Epidermal melanocyte (primary cell): ENCODE measurements around the gene FGD5.
"Not testable (repeated sequence)": the region's sequence is repeated elsewhere in the genome, so short reads cannot be mapped to it uniquely, and the experiment has no call there.

Source experiments
- DNase-seq: peaks from one replicate; pipeline ENCODE4 v3.0.0; 2011; ENCODE audit warnings: low spot score; ENCODE audit not compliant: insufficient read length

The FGD5 gene

DNA sequence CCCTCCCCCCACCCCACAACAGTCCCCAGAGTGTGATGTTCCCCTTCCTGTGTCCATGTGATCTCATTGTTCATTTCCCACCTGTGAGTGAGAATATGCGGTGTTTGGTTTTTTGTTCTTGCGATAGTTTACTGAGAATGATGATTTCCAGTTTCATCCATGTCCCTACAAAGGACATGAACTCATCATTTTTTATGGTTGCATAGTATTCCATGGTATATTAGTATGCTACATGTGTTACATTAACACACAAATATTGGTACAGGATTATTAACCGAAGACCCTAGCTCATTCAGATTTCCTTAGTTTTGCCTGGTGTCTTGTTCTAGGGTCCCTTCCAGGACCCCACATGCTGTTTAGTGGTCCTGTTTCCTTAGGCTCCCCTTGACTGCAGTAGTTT lies 84.7 kb downstream of the FGD5 start:
- not testable (repeated sequence) for DNase-seq

DNA sequence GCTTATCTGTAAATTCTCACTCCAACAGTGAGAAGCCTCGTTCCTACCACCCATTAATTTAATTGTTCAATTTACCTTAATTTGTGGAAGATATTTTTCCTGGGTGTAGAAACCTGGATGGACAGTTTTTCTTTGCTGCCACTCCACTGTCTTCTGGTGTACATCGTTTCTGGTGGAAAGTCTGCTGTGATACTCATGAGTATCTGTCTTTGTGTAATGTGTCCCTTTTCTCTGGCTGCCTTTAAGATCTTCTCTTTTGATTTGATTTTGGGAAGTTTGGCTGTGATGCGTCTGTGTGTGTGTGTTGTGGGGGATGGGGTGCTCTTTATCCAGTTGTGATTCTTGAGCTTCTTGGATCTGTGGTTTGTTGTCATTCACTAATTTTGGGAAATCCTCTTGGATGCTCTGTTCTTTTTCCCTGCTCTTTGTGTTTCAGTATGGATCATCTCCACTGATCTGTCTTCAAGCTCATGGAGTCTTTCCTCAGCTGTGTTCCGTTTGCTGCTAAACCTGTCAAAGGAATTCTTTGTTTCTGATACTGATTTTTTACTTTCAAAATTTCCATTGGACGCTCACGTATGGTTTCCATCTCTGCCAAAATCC lies 86.4 kb downstream of the FGD5 start:
- no peak for DNase-seq

DNA sequence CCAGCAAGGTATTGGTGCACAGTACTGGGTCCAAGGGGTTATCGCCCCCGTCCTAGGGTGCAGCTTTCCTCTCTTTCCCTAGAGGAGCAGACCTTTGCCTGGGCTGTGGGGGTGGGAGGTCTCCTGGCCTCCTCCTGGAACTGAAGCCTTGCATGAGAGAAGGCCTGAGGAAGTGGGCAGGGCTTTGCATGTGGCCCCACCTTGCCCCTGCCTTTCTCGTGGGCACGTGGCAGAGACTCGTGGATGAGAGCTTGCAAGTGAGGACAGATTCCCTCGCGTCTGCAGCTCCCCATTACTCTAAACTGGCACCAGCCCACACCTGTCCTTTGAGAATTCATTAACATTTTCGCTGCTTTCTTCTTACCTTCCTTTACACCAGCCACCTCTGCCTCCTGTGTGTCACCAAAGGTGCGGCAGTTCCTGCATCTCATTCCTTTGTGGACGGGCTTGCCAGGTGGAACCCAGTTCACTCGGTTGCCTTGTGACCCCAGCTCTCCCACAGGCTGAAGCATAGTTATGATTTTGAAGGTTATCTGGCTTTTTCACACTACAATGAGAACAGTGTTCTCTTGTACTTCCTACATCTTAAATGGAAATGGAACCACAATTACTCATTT lies 87.7 kb downstream of the FGD5 start:
- DNase-seq: no peak

- DNase-seq: no peak
Observed at GRCh38 chr3:14907043-14907966, 88.5 kb downstream of the FGD5 start.

GRCh38 chr3:14909250-14909649 lies 90.5 kb downstream of the FGD5 start:
- DNase-seq: no peak

DNA sequence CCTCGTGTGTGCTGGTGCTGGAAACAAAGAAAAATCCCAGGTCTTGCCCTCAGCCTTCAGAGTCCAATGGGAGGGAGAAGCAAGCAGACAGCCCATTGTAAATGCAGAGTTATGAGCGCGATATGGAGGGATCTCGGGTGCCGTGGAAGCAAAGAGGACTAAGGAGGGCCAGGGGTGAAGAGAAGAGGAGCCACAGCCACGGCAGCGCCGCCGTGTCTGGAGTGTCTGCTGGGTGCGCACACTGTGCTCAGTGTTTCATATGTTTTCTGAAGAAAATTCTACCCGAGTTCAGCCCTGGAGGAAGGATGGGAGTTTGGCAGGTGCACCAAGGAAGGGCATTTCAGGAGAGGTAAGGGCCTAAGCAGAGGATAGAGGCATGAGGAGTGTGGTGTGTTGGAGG lies 92.9 kb downstream of the FGD5 start:
- DNase-seq: no peak

- DNase-seq: no peak
Observed at GRCh38 chr3:14913071-14913925, 94.5 kb downstream of the FGD5 start.

GRCh38 chr3:14913926-14914778 lies 95.4 kb downstream of the FGD5 start:
- no peak for DNase-seq

DNA sequence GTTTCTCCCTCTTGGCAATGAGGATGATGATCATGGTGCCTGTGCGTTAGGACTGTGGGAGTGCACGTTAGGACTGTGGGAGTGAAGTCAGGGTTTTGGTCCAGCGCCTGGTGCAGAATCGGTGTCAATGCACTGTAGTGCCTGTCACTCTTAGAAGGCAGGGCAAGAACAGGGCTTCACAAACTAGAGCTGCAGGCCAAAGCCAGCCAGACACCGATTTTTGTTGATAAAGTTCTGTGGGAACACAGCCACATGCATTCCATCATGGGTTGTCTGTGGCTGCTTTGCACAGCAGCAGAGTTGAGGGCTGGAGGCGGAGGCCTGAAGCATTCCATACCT lies 96.0 kb downstream of the FGD5 start:
- no peak for DNase-seq

GRCh38 chr3:14915636-14916222 lies 97.0 kb downstream of the FGD5 start:
- DNase-seq: no peak

DNA sequence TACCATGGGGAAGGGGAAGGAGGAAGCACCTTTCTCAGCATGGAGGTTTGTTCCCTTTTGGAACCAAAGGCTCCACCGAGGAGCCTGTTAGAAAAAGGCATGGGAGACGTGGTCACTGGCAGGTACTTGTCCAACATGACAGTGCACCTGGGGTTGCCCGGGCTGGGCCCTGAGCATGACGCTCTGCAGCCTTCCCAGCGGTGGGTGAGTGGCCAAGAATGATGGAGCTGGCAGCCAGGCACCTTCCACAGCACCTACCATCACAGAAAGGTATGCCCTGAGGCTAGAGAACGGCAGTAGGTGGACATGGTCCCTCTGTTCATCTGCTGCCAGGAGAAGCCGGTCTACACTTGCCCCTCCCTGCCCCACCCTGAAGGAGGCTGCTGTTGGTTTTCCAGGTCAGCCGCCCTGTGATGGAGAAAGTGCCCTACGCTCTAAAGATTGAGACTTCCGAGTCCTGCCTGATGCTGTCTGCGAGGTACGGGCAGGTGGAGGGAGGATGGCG lies 99.6 kb downstream of the FGD5 start:
- DNase-seq: no peak

GRCh38 chr3:14920536-14920935 lies 101.8 kb downstream of the FGD5 start:
- DNase-seq: no peak

GRCh38 chr3:14921034-14921616 lies 102.4 kb downstream of the FGD5 start:
- peak; percentile 81 for DNase-seq

DNA sequence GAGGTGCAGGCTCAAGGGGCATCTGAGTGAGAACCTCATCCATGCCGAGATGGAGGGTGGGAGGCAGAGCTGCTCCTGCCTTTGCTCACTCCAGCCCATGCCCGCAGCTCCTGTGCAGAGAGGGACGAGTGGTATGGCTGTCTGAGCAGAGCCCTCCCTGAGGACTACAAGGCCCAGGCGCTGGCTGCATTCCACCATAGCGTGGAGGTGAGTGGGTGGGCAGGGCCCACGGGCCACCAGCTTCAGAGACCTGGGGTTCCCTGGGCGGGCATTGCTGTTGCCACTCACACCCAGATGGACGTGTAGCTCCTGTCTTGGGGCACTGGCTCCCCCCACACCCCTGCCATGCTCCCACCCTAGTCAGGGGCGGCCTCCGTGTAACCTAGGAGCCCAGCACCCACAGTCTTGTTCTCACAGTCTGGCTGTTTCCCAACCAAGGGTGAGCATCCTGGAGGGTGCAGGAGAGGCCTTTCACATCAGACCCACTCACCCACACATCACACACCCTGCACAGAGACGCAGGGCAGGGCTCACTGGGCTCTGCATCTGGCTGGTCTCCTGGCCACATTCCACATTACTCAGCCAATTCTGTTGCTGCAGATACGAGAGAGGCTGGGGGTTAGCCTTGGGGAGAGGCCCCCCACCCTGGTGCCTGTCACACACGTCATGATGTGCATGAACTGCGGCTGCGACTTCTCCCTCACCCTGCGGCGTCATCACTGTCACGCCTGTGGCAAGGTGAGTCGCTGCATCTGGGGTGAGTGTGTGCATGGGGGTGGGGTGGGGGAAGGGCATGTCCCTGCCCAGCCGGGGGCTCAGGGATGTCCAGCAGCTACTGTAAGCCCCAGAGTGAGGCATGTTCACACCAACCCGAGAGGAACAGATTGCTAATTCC lies 103.3 kb downstream of the FGD5 start:
- DNase-seq: no peak

GRCh38 chr3:14922863-14923262 lies 104.1 kb downstream of the FGD5 start:
- DNase-seq: no peak

DNA sequence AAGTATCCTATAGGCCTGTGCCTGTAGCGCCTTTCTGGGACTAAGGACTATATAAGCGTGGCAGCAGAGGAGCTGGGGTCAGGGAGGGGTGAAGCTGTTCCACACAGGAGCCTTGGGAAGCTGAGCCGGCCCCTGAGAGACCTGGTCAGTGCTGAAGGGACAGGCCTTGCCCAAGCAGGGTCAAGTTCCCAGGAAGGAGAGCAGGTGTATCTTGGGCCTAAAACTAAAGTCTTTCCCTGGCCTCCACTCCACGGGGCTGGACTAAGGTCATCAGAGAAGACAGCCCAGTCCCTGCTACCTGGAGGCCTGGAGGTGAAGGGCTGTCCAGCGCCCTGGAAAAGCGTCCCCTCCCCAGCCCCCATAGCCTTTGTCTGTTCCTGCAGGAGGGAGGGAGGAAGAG lies 104.7 kb downstream of the FGD5 start:
- DNase-seq: no peak

DNA sequence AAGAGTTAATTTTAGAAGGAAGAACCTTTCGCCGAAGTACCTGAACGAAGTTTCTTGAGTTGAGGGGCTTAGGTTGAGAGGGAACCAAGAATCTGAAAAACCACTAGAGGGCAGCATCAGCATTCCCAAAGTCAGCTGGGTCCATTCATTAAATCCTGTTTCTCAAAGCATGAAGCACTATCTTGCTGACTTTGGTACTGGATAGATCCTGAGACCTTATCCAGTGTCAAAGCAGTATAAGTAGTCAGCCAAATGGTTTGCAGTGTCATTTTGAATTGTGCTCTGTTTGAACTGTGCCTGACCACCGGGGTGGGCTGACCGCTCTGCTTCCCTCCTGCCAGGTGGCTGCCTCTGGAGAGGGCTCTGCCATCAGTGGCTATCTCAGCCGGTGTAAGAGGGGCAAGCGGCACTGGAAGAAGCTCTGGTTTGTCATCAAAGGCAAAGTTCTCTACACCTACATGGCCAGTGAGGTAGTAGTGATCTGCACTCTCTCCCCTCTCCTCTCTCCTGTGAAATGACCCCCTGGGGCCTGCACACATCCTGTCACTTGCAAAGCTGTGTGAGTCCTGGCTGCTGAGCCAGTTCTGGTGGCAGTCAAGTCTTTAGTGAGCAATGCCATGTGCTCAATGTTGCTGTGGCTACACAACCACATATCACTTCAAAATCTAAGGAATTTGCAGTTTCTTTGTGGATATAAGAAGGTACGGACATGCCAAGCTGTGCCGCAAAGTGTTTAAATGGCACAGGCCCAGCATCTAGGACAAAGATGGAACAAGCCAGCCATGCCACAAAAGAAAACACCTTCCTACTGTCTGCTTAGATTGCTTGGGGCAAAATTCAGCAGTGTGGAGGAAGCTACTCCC lies 107.2 kb downstream of the FGD5 start:
- DNase-seq: peak; percentile 58

DNA sequence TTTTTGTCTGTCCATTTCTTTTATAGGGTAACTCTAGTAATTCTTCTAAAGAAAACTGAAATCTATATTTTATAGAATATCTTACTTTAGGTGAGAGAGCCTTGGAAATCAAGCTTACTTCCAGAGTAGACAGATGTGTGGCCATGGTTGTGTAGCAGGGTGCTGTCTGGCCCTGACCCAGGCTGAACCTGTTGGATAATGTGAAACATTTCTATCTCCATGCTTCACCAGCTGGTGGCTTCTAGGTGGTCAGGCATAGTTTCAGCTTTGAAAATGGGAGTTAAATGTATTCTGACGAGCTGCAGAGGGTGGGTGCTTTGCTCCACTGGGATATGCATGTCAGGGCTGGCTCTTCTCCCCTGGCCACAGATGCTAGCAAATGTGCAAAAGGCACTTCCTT lies 107.8 kb downstream of the FGD5 start:
- DNase-seq: no peak
